Ureter (tissue), 1 donor: ENCODE measurements around the gene SND1. TPM values are rescaled to one million over a fixed set of nuclear protein-coding genes. Genes with fewer than 3 reads are reported as not detected.

Experiments
- DNase-seq: peaks from one replicate; pipeline ENCODE4 v3.0.0-alpha.2; 2020; ENCODE audit warnings: low spot score
- total RNA-seq: library from RNA; stranded (reverse); gene quantifications from one replicate; pipeline ENCODE4 v1.2.4, GENCODE V29; 2023
- donor health status: DM: yes; HTN: yes; CAD: no.

Gene SND1
- total RNA-seq, 1 donor from 2014 or later = 208 TPM

- no peak for DNase-seq
These were observed 115.0 kb downstream of the SND1 start for GRCh38 chr7:127766831-127767459.

GRCh38 chr7:127768241-127768640 is 116.2 kb downstream of the SND1 start:
- DNase-seq = no peak

- no peak for DNase-seq
These were observed 117.1 kb downstream of the SND1 start for GRCh38 chr7:127769137-127769536.

- DNase-seq = no peak
These were observed 117.9 kb downstream of the SND1 start for GRCh38 chr7:127769696-127770400.

- DNase-seq = no peak
These were observed 118.9 kb downstream of the SND1 start for GRCh38 chr7:127770885-127771284.

- DNase-seq = no peak
These were observed 119.7 kb downstream of the SND1 start for GRCh38 chr7:127771707-127772106.

- no peak for DNase-seq
These were observed 124.9 kb downstream of the SND1 start for GRCh38 chr7:127776776-127777386.

- no peak for DNase-seq
These were observed 128.5 kb downstream of the SND1 start for GRCh38 chr7:127780489-127780888.

- no peak for DNase-seq
These were observed 129.1 kb downstream of the SND1 start for GRCh38 chr7:127781081-127781480.

- DNase-seq = no peak
These were observed 130.1 kb downstream of the SND1 start for GRCh38 chr7:127782075-127782474.

GRCh38 chr7:127782654-127783559 is 130.9 kb downstream of the SND1 start:
- DNase-seq = no peak

GRCh38 chr7:127786184-127786583 is 134.2 kb downstream of the SND1 start:
- no peak for DNase-seq

GRCh38 chr7:127789031-127789430 is 137.0 kb downstream of the SND1 start:
- DNase-seq = no peak

GRCh38 chr7:127791446-127792189 is 139.6 kb downstream of the SND1 start:
- DNase-seq = no peak

GRCh38 chr7:127792528-127793342 is 140.7 kb downstream of the SND1 start:
- DNase-seq = no peak

- DNase-seq = no peak
These were observed 141.6 kb downstream of the SND1 start for GRCh38 chr7:127793582-127793981.

- no peak for DNase-seq
These were observed 142.1 kb downstream of the SND1 start for GRCh38 chr7:127794136-127794535.

- DNase-seq = no peak
These were observed 142.6 kb downstream of the SND1 start for GRCh38 chr7:127794551-127794950.

GRCh38 chr7:127798023-127798422 is 146.0 kb downstream of the SND1 start:
- DNase-seq = no peak

- DNase-seq = no peak
These were observed 146.9 kb downstream of the SND1 start for GRCh38 chr7:127798769-127799372.
